ENCODE measurements around the gene LYSMD3. TPM values are rescaled to one million over a fixed set of nuclear protein-coding genes. Genes with fewer than 3 reads are reported as not detected.

Gene LYSMD3
- total RNA-seq, 4 donors from 2014 or later: 7.9 to 15.7 (median 14.3) TPM

- H3K27ac ChIP-seq: peak within 1 kb of the TSS; percentile 82 to 91 (median 84)
- H3K9me3 ChIP-seq: no peaks in the 10 kb centered on the region
- ATAC-seq: peak; percentile 92 to 97
- H3K27me3 ChIP-seq: no peaks in the 10 kb centered on the region
- DNase-seq: peak; percentile 90 to 91
- intact Hi-C loops (cut with DNase I; ENCODE audit: low total_unique reads): loop anchor here (1.0 kb wide), 2 partner anchors 55 to 65 kb away; partner anchors contain the start of genes CETN3 and LYSMD3
- peaks cover 11 to 26% of the 10 kb centered on the region in 2 donors for H3K4me1 ChIP-seq
- TF ChIP-seq, protein P1, sequence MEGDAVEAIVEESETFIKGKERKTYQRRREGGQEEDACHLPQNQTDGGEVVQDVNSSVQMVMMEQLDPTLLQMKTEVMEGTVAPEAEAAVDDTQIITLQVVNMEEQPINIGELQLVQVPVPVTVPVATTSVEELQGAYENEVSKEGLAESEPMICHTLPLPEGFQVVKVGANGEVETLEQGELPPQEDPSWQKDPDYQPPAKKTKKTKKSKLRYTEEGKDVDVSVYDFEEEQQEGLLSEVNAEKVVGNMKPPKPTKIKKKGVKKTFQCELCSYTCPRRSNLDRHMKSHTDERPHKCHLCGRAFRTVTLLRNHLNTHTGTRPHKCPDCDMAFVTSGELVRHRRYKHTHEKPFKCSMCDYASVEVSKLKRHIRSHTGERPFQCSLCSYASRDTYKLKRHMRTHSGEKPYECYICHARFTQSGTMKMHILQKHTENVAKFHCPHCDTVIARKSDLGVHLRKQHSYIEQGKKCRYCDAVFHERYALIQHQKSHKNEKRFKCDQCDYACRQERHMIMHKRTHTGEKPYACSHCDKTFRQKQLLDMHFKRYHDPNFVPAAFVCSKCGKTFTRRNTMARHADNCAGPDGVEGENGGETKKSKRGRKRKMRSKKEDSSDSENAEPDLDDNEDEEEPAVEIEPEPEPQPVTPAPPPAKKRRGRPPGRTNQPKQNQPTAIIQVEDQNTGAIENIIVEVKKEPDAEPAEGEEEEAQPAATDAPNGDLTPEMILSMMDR (IDR thresholded peaks at IDR 0.05 in 4 of 5, conservative IDR thresholded peaks at IDR 0.05 in 1 of 5): peak; percentile 44 to 67 (median 62)
- peak; percentile 77 to 79 for TF ChIP-seq POLR2A (IDR thresholded peaks at IDR 0.05)
- H3K4me3 ChIP-seq: peak within 1 kb of the TSS; percentile 76 to 90 (median 82)
- no peaks in the 10 kb centered on the region for H3K36me3 ChIP-seq
- in situ Hi-C loops (cut with MboI; ENCODE audit: low sequenced_read_pairs in 4 of 4): loop anchor here in 1 of 4 donors (10.0 kb wide), 1 partner anchor 50 kb away; the partner anchor contains the start of gene LYSMD3
Observed at GRCh38 chr5:90474235-90475107, 54.9 kb downstream of the LYSMD3 start, which contains the start of the genes MBLAC2 and POLR3G. Gene MBLAC2 (minus strand): TSS chr5:90474771. CDS start chr5:90474292, 479 bp downstream. Gene POLR3G (plus strand): TSS chr5:90474864. CDS start chr5:90485568, 10,704 bp downstream.

DNA sequence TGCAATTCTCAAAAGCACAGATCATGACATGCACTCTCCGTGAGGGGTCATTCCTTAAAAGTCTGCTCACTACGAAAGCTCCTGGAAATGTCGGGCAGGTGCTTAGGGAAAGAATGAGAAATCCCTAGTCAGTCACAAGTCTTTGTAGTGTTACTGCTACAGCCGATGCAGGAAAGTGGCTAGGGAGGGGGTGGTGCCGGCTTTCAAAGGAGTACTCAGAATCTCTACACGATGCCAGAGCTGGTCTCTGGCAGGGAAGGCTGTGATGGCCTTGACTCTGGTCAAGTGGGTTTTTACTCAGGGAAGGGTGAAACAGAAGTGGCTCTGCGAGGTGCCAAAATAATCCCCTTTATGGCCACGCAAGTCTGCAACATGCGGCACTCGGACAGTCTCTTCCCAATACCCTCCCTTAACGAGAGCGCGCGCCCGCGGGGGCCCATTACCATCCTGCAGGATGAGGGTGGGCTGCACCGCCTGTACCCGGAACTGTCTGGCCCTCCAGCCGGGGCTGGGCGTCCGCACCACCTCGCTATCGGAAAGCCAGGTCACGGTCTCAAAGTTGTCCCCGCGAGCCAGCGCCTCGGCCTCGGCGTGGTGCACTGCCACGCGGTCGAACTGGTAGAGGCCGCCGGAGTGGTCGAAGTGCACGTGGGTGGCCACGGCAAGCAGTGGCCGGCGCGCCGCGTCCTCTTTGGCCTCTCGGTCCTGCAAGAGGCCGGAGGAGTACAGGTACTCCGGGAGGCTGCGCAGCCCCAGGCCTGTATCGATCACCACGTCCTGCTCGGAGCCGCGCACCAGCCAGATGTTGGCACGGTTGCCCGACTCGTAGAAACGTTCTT, 55.8 kb downstream of the LYSMD3 start:
- peak; percentile 16 to 29 for DNase-seq
- in situ Hi-C loops (cut with MboI; ENCODE audit: low sequenced_read_pairs in 4 of 4) (loop anchor here in 1 of 4 donors (10.0 kb wide), 1 partner anchor 51 kb away; the partner anchor contains the start of gene LYSMD3), intact Hi-C loops (cut with DNase I; ENCODE audit: low total_unique reads) (loop anchor here (1.0 kb wide), 2 partner anchors 56 to 64 kb away; partner anchors contain the start of genes CETN3 and LYSMD3)
- peak; percentile 30 to 51 for ATAC-seq
- Histone ChIP-seq H3K9me3 (no peaks in the 10 kb centered on the region), H3K27ac (peak overlapping the region; percentile 82 to 91 (median 84)), H3K36me3 (no peaks in the 10 kb centered on the region), H3K4me3 (peak overlapping the region; percentile 76 to 90 (median 82)), H3K27me3 (no peaks in the 10 kb centered on the region), H3K4me1 (peaks cover 11 to 26% of the 10 kb centered on the region in 2 donors)
- TF ChIP-seq, protein P1 (IDR thresholded peaks at IDR 0.05 in 4 of 5, conservative IDR thresholded peaks at IDR 0.05 in 1 of 5): no peak
- TF ChIP-seq POLR2A (IDR thresholded peaks at IDR 0.05): no peak

DNA sequence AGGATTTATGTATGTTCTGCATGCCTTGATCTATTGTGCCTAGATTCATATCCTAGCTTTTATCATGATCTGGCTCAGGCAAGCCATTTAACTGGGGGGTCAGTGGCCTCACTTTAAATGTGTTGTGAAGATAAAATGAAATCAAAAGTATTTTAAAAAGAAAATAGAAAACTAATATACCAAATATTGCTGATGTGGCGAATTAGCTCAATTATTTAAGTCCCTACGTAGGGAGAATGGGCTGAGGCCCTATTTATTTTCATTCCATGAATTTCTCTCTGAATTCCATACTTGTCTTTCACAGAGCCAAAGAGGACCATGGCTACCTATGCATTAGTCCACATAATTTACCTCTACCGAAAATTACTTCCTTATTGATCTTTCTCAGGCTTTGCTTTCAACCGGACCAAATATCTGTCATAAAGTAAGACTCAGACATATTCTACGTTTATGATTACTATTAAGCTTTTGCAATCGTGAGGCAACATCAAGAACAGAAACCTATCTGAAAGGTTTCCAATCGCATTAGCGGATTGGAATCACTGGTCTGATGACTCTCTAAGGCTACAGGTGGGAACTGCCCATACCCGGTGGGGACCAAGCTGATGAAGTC, 56.5 kb downstream of the LYSMD3 start:
- no peak for ATAC-seq
- Histone ChIP-seq H3K27me3 (no peaks in the 10 kb centered on the region), H3K4me3 (peak overlapping the region; percentile 76 to 90 (median 82)), H3K4me1 (peaks cover 11 to 26% of the 10 kb centered on the region in 2 donors), H3K9me3 (no peaks in the 10 kb centered on the region), H3K27ac (peak overlapping the region in 1 of 4 donors; percentile 82), H3K36me3 (no peaks in the 10 kb centered on the region)
- in situ Hi-C loops (cut with MboI; ENCODE audit: low sequenced_read_pairs in 4 of 4) (loop anchor here in 1 of 4 donors (10.0 kb wide), 1 partner anchor 52 kb away; the partner anchor contains the start of gene LYSMD3), intact Hi-C loops (cut with DNase I; ENCODE audit: low total_unique reads) (no loop called here)
- no peak for DNase-seq
- no peak for TF ChIP-seq POLR2A (IDR thresholded peaks at IDR 0.05)
- TF ChIP-seq, protein P1 (IDR thresholded peaks at IDR 0.05 in 4 of 5, conservative IDR thresholded peaks at IDR 0.05 in 1 of 5): no peak

Other genes starting within 250 kb of the LYSMD3 start
- 1 to 10 TPM; 1.4 to 4.9 (median 3.2) TPM for gene CETN3, start 119.8 kb downstream of the LYSMD3 start, total RNA-seq
- gene MBLAC2, start 54.8 kb downstream of the LYSMD3 start, total RNA-seq: 1 to 10 TPM; 1.1 to 2.4 (median 1.7) TPM
- gene POLR3G, start 54.7 kb downstream of the LYSMD3 start, total RNA-seq: 1 to 10 TPM in 3 of 4 donors, under 1 TPM in 1; 0.89 to 5.8 (median 3.7) TPM
- under 1 TPM in 2 of 4 donors, not detected in 2; 0.22 to 0.41 TPM for gene ADGRV1, start 29.2 kb upstream of the LYSMD3 start, total RNA-seq

Measured in gastrocnemius medialis (tissue), 4 donors.